Transverse colon (tissue), 4 donors: Measurements from ENCODE around the gene TRABD.

Experiments
- CTCF ChIP-seq, 5 experiments: fragments of 200-600 bp in 3 of 5; fragments of 450-650 bp in 2 of 5; sonication (generic) in 3 of 5; IDR thresholded peaks; 1 replicate in 2 of 5; 2 replicates in 3 of 5; pipeline ENCODE4 v1.5.1; 2016 to 2017; ENCODE audit warnings: antibody characterized with exemption in 5 of 5, inconsistent platforms in 3 of 5, mild to moderate bottlenecking in 2 of 5, moderate library complexity in 1 of 5
- POLR2A ChIP-seq: fragments of 450-650 bp; IDR thresholded peaks from one replicate; pipeline ENCODE4 v1.6.1; 2016; ENCODE audit warnings: antibody characterized with exemption, mild to moderate bottlenecking, moderate library complexity
- POLR2AphosphoS5 ChIP-seq, 3 donors: sonication (generic); formaldehyde crosslinking; IDR thresholded peaks; one replicate each; pipeline ENCODE4 v1.6.1; 2016; ENCODE audit warnings: antibody characterized with exemption in 3 of 3

DNA sequence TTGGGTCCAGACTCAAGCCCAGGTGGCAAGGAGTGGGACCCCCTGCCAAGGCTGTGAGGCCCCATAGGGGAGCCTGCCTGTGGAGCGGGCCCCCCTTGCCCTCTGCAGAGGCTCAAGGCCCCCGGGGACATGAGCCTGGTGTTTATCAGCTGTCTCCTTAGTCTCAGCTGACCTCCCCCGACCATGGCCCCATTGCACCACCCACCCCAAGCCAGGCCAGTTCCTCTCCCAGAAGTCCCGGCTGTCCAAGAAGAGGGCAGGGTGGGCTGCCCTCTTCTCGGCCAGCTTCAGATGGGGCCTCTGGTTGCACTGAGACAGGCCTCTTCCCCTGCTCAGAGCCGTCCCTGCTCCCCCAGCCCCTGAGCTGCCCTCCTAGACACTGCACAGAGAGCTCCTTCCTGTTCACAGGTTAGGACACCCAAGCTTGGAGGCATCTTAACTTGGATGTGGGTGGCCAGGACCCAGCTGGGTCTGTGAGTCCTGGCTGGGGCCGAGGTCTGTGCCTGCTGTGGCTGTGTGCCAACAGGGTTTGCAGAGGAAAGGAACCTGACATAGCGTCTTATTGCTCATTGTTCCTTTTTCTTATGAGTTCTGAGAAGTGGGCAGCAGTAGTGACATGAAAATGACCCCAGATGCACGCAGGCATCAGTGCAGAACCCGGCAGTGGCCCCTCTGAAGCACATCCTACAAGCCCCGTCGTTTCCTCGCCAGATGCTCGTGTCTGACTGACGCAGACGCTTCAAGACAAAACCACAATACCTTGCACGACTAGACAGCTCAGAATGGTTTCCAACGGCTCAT, 5.4 kb downstream of the TRABD start:
- TF ChIP-seq CTCF (IDR thresholded peaks at IDR 0.05) (no peak), POLR2AphosphoS5 (IDR thresholded peaks at IDR 0.05) (peak; percentile 24 to 58 (median 40)), POLR2A (peak; percentile 40)
